GM08714 (cell line): Measurements from ENCODE around the gene LMCD1.

Source experiments
- H3K4me3 ChIP-seq: fragments of 200-500 bp; sonication (Bioruptor generic); 2 replicates; pipeline ENCODE4 v1.5.1; 2014; ENCODE audit warnings: mild to moderate bottlenecking, low read length, inconsistent platforms
- ZNF274 ChIP-seq: IDR thresholded peaks from 2 replicates; pipeline ENCODE4 v1.6.1; 2012; ENCODE audit warnings: mild to moderate bottlenecking, low read depth, low read length

Gene LMCD1

GRCh38 chr3:8489278-8489792 is 12.3 kb upstream of the LMCD1 start:
- TF ChIP-seq ZNF274 = no peak
- H3K4me3 ChIP-seq = no peak overlapping the region

- no peak for TF ChIP-seq ZNF274
- no peak overlapping the region for H3K4me3 ChIP-seq
Observed at GRCh38 chr3:8490079-8490552, 11.5 kb upstream of the LMCD1 start.

- H3K4me3 ChIP-seq = no peak overlapping the region
- TF ChIP-seq ZNF274 = no peak
Observed at GRCh38 chr3:8491271-8492144, 10.1 kb upstream of the LMCD1 start.

DNA sequence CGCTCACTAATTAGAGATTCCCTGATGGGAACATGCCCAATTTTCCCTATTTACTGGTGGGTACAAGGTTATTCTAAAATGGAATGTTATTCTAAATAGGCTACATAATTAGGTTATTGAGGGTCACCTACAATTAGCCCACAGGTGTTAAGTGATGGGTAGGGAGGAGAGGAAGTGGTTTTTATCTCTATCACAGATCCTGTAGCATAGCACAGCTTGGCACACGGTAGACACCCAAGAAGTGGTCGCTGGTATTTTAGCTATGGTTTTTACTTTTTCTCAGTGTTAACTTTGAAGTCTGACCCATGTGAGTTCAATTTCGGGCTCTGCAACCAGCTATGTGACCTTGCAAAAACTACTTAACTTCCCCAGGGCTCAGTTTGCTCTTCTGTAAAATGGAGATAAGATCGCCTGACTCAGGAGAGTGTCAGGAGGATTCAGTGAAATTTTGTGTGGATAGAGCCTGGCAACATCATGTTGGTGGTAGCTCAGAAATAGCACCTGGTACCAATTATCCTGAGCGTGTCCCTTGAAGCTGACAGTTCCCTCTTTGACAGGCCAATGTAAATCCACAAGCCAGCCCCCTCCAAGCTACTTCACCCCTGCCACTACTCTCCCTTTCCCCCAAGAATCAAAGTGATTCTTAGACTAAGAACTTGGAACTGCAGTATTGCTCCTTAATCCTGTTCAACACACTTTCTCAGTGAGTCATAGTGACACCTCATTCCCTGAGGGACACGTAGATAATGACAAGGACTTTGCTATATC is 8.7 kb upstream of the LMCD1 start:
- TF ChIP-seq ZNF274 = no peak
- no peak overlapping the region for H3K4me3 ChIP-seq

GRCh38 chr3:8493744-8494143 is 7.9 kb upstream of the LMCD1 start:
- no peak overlapping the region for H3K4me3 ChIP-seq
- TF ChIP-seq ZNF274 = no peak

GRCh38 chr3:8494327-8494726 is 7.3 kb upstream of the LMCD1 start:
- no peak overlapping the region for H3K4me3 ChIP-seq
- no peak for TF ChIP-seq ZNF274

GRCh38 chr3:8497582-8497981 is 4.0 kb upstream of the LMCD1 start:
- no peak for TF ChIP-seq ZNF274
- no peak overlapping the region for H3K4me3 ChIP-seq

DNA sequence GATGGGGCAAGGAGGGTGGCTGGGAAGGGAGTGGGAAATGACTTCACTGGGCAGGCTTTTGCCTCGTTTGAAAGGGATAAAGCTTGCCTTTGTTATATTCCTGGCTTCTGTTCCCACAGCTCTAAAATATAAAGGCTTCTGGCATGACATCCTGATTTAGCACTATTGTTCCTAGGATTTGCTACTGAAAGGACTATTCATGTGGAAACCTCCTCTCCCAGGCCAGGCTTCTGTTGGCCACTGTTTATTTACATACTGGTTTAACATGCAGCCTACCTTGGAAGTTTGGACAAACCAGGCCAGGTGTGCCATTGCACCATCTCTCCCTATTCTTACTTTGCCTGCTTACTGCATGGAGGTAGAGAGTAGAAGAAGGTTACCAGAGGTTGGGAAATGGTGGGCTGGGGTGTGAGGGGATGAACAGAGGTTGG is 2.4 kb upstream of the LMCD1 start:
- no peak for TF ChIP-seq ZNF274
- H3K4me3 ChIP-seq = no peak overlapping the region

DNA sequence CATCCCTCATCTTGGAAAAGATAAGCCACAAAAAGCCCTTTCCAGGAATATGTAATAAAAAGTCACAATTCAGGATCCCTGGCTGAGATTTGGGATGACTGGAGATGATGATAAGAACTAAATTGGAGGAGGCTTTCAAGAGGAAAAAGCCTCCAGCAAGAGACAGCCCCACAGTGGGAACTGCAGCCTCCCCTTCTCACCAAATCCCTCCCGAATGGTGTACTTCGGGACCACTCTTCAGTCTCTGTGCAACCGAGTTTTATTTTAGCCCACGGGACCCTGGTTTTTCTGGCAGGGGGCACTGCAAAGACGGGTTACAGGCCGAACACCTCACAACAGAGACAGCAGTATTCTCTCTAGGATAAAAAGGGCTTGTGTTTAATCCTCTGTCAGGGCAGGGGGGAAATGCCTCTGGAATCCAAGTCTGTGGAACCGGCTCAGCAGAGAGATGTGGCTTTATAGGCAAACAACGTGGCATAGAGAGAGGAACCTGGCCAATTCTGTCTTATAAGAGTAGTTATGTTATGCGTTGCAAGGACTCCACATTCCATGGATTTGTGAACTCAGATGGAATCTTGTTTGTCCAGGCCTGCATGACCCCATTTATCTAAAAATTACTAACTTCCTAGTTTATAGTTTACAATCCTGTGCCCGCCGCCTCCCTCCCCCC is 1.2 kb upstream of the LMCD1 start:
- no peak overlapping the region for H3K4me3 ChIP-seq
- no peak for TF ChIP-seq ZNF274

- no peak for TF ChIP-seq ZNF274
- peak overlapping the region; percentile 38 for H3K4me3 ChIP-seq
Observed at GRCh38 chr3:8500989-8501370, 643 bp upstream of the LMCD1 start.

GRCh38 chr3:8503461-8503860 is 1.8 kb downstream of the LMCD1 start:
- TF ChIP-seq ZNF274 = no peak
- no peak overlapping the region for H3K4me3 ChIP-seq

GRCh38 chr3:8503871-8504610 is 2.4 kb downstream of the LMCD1 start:
- TF ChIP-seq ZNF274 = no peak
- H3K4me3 ChIP-seq = no peak overlapping the region

GRCh38 chr3:8504611-8504973 is 3.0 kb downstream of the LMCD1 start:
- no peak for TF ChIP-seq ZNF274
- no peak overlapping the region for H3K4me3 ChIP-seq

DNA sequence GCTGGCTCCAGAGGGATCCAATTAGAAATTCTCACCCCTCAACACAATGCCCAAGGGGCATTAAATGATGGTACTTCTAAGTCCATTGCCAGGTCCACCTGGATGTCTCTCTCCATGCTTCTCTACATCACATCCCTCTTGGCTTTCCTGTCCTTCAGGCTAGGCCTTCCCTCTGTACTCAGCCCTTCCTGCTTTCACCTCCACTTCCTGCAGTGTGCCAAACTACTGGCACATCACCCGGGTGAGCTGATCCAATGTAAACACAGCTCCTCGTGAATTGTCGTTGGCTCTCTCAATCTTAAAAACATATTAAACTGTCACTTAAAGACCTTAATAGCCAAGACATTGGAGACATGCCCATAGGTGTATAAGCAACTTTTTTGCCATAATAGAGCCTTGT is 4.0 kb downstream of the LMCD1 start:
- TF ChIP-seq ZNF274 = no peak
- H3K4me3 ChIP-seq = no peak overlapping the region
